HG03575 (cell line): ENCODE data around the gene SEMA4D.
"Not testable (repeated sequence)": the region's sequence is repeated elsewhere in the genome, so short reads cannot be mapped to it uniquely, and the experiment has no call there.

Experiments
- ATAC-seq: cut with Tn5 transposase; IDR thresholded peaks from one replicate; pipeline ENCODE4 v1.9.1; 2021; ENCODE audit not compliant: unreplicated experiment, insufficient number of reproducible peaks, low FRiP score; ENCODE audit errors: extremely low read depth

SEMA4D gene

DNA sequence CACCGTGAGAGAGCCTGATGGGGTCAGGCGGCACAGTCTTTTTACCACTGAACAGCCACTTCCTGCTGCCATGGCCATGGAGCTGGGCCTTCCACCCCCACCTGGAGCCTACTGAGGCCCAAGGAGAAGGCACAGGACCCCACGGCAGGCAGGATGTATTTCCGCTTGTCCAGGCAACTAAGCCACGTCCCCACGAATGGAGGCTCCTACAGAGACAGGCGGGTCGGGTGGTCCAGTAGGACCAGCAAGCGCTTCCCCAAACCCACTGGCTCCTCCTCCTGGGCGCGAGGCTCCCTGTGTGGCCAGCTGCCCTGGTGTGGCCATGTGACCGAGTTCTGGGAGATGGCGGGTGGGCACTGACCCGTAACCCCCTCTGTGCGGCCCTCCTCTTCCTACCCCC, 113.1 kb downstream of the SEMA4D start:
- no peak for ATAC-seq

GRCh38 chr9:89383721-89384300, 114.1 kb downstream of the SEMA4D start:
- no peak for ATAC-seq

DNA sequence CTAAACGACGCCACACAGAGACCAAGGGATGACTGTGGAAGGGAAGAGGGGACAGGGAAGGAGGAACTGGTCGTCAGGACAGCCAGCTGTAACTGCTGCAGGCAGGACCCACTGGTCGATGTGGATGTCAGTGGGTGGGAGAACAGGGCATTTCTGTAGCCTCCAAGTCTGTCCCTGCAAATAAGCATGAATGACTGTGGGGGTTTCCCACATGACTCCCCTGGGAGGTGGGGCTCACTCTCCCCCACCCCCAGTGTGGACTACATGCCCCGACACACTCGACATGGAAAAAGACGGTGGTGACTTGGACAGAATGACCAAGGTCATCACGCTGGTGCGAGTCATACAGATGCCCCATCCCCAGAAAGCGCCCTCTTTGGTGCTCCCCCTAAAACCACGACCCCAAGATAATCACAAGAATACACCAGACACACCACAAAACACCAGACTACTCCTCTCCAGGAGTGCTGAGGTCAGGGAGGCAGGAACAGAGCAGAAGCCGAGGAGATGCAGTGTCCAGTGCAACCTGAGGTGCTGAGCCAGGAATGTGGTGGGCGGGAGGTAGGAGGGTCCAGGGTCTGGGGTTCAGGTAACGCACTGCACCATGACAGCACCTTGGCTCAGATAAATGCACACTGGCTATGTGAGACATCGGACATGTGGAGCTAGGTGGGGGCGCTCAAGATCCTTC, 114.7 kb downstream of the SEMA4D start:
- no peak for ATAC-seq

GRCh38 chr9:89382026-89382986, 115.6 kb downstream of the SEMA4D start:
- ATAC-seq = no peak

- ATAC-seq = no peak
These were observed 116.7 kb downstream of the SEMA4D start for GRCh38 chr9:89381308-89381609.

- ATAC-seq = no peak
These were observed 117.2 kb downstream of the SEMA4D start for GRCh38 chr9:89380437-89381307.

- ATAC-seq = no peak
These were observed 118.3 kb downstream of the SEMA4D start for GRCh38 chr9:89379508-89380115.

DNA sequence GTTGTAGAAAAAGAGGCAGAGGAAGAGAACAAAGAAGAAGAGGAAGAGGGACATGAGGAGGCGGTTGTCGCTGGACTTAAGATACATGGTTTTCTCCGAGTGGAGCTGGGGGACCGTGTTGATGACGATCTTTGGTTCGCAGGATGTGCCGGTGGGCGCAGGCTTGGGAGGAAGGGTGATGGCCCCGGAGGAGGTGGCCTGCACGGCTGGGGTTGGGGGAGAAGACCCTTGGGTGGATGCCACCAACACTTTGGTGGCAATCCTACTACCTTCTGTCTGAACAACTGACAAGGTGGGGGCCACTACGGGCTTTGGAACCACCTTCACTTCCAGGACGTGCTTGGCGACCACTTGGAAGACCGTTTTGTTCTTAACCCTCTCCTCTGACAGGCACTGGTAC, 118.9 kb downstream of the SEMA4D start:
- no peak for ATAC-seq

GRCh38 chr9:89378541-89378940, 119.4 kb downstream of the SEMA4D start:
- ATAC-seq = no peak

GRCh38 chr9:89377411-89377810, 120.5 kb downstream of the SEMA4D start:
- no peak for ATAC-seq

GRCh38 chr9:89376741-89377351, 121.1 kb downstream of the SEMA4D start:
- ATAC-seq = no peak

DNA sequence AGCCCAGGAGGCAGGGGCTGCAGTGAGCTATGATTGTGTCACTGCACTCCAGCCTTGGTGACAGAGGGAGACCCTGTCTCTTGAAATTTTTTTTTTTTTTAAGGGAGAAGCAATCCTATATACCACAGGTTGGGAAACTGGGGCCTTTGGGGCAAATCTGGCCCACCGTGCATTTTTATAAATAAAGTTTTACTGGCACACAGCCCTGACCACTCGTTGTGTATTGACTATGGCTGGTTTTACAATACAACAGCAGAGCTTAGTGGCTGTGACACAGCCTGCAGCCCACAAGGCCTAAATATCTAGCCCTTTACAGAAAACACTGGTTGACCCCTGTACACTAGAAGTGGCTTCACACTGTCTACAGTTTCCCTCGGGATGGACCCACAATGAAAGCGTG, 121.6 kb downstream of the SEMA4D start:
- ATAC-seq = no peak

DNA sequence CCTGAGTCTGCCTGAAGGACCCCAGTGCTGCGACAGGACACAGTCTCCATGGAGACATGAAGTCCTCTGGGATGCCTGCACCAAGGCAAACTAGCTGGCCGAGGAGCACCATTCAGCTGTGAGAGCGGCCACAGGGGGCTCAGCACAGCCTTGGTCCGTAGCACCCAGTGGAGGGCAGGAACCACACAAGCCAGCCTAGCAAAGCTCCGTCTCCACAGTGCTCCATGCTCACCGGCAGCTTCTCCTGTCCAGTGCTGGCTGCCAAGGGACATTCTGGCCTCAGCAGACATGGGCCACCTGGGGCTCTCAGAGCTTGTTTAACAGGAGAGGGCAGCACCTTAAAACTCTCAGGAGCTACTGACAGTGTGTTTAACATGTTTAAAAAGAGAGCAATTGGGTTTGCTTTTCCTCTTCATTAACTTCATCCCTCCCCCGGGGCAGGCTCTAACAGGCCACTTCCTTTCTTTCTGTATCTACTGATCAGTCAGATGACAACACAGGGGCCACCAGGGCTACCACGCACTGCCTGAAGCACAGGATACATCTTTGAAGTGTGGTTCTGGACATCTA, 122.6 kb downstream of the SEMA4D start:
- peak; percentile 51 for ATAC-seq

DNA sequence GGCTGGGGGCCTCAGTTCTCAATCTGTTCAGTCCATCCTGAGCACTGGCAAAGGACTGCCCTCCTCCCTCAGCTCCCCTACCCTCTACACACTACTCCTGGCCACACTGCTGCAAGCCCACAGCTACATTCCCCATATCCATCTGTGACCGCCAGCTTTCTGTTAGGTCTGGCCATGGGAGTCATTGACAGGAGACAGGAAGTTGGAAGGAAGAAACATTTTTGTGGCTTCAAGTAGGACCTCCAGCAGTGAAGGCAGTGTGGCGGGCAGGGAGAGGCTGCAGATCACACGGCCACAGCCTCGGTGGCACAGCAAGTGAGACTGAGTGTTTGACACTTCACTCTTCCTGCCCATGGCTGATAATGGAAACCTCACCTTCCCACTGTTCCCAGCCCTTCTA, 123.7 kb downstream of the SEMA4D start:
- ATAC-seq = no peak

- ATAC-seq = no peak
These were observed 124.9 kb downstream of the SEMA4D start for GRCh38 chr9:89372979-89373378.

DNA sequence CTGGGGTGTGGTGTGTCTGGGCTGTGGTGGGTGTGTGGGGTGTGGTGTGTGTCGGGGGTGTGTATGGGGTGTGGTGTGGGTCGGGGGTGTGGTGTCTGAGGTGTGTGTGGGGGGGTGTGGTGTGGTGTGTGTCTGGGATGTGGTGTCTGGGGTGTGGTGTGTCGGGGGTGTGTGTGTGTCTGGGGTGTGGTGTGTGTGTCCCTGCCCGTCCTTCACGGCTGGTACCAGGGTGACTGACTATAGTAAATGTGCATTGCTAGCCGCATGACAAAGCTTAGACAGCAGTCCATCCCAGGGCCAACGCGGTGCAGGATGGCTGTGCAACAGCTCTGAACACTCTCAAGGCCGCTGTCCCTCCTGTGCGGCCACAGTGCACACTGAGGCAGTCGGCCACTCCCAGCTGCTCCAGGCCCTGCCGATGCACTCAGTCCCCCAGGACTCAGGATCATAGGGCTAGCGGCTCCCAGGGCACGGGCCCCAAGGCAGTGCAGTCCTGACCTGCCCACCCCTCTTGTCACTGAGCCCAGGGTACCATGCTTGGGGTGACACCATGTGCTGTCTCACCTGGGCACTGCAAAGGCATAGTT, 125.6 kb downstream of the SEMA4D start:
- ATAC-seq = no peak

DNA sequence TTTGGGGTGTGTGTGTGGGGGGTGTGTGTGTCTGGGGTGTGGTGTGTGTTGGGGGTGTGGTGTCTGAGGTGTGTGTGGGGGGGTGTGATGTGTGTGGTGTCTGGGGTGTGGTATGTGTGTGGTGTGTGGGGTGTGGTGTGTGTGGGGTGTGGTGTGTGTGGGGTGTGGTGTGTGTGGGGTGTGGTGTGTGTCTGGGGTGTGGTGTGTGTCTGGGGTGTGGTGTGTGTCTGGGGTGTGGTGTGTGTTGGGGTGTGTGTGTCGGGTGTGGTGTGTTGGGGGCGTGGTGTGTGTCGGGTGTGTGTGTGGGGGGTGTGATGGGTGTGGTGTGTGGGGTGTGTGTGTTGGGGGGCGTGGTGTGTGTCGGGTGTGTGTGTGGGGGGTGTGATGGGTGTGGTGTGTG, 126.1 kb downstream of the SEMA4D start:
- ATAC-seq = not testable (repeated sequence)

GRCh38 chr9:89370593-89370992, 127.3 kb downstream of the SEMA4D start:
- ATAC-seq = no peak
